ENCODE data around the gene NOXA1. TPM values are rescaled to one million over a fixed set of nuclear protein-coding genes. Genes with fewer than 3 reads are reported as not detected.

The NOXA1 gene
- total and polyA plus RNA-seq, 4 donors: 1.3 to 3.6 (median 2.4) TPM

DNA sequence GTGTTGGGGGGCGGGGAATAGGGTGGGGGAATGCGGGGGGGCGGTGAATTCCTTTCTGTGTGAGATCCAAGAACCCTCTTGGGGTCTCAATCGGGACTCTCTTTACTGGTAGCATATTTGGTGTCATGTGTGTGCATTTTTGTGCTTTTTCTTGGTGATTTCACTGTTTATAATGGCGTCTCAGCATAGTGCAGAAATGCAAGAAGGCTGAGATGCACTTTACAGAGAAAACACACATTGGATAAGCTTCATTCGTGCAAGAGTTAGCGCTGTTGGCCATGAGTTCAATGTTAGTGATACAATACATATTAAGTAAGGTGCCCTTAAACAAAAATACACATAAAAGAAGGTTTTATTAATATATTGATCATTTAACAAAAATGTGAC, 18.7 kb downstream of the NOXA1 start:
- H3K9ac ChIP-seq (ENCODE audit: low read depth in 1 of 2, low read length in 2 of 2): no peak overlapping the region
- peak overlapping the region; percentile 23 to 65 (median 51) for H3K4me3 ChIP-seq (ENCODE audit: low read depth in 1 of 3, low read length in 3 of 3)
- TF ChIP-seq, protein P1, sequence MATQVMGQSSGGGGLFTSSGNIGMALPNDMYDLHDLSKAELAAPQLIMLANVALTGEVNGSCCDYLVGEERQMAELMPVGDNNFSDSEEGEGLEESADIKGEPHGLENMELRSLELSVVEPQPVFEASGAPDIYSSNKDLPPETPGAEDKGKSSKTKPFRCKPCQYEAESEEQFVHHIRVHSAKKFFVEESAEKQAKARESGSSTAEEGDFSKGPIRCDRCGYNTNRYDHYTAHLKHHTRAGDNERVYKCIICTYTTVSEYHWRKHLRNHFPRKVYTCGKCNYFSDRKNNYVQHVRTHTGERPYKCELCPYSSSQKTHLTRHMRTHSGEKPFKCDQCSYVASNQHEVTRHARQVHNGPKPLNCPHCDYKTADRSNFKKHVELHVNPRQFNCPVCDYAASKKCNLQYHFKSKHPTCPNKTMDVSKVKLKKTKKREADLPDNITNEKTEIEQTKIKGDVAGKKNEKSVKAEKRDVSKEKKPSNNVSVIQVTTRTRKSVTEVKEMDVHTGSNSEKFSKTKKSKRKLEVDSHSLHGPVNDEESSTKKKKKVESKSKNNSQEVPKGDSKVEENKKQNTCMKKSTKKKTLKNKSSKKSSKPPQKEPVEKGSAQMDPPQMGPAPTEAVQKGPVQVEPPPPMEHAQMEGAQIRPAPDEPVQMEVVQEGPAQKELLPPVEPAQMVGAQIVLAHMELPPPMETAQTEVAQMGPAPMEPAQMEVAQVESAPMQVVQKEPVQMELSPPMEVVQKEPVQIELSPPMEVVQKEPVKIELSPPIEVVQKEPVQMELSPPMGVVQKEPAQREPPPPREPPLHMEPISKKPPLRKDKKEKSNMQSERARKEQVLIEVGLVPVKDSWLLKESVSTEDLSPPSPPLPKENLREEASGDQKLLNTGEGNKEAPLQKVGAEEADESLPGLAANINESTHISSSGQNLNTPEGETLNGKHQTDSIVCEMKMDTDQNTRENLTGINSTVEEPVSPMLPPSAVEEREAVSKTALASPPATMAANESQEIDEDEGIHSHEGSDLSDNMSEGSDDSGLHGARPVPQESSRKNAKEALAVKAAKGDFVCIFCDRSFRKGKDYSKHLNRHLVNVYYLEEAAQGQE (IDR thresholded peaks at IDR 0.05): no peak
- no peak for TF ChIP-seq NR2F2 (IDR thresholded peaks at IDR 0.05)
- no peak for TF ChIP-seq RAD21 (IDR thresholded peaks at IDR 0.05)
- no peak for TF ChIP-seq HNF4G (IDR thresholded peaks at IDR 0.05)
- TF ChIP-seq, protein P2, sequence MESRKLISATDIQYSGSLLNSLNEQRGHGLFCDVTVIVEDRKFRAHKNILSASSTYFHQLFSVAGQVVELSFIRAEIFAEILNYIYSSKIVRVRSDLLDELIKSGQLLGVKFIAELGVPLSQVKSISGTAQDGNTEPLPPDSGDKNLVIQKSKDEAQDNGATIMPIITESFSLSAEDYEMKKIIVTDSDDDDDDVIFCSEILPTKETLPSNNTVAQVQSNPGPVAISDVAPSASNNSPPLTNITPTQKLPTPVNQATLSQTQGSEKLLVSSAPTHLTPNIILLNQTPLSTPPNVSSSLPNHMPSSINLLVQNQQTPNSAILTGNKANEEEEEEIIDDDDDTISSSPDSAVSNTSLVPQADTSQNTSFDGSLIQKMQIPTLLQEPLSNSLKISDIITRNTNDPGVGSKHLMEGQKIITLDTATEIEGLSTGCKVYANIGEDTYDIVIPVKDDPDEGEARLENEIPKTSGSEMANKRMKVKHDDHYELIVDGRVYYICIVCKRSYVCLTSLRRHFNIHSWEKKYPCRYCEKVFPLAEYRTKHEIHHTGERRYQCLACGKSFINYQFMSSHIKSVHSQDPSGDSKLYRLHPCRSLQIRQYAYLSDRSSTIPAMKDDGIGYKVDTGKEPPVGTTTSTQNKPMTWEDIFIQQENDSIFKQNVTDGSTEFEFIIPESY (IDR thresholded peaks at IDR 0.05): no peak
- TF ChIP-seq YY1 (IDR thresholded peaks at IDR 0.05): no peak
- no peak for TF ChIP-seq RXRA (IDR thresholded peaks at IDR 0.05)
- TF ChIP-seq, protein P3, sequence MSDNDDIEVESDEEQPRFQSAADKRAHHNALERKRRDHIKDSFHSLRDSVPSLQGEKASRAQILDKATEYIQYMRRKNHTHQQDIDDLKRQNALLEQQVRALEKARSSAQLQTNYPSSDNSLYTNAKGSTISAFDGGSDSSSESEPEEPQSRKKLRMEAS (IDR thresholded peaks at IDR 0.05): no peak
- TF ChIP-seq FOXA1 (IDR thresholded peaks at IDR 0.05): no peak
- TF ChIP-seq TAF1 (conservative IDR thresholded peaks at IDR 0.05): no peak
- TF ChIP-seq JUND (IDR thresholded peaks at IDR 0.05): no peak
- TF ChIP-seq EGR1 (IDR thresholded peaks at IDR 0.05; ENCODE audit: low read depth in 2 of 2): no peak
- TF ChIP-seq, protein P4, sequence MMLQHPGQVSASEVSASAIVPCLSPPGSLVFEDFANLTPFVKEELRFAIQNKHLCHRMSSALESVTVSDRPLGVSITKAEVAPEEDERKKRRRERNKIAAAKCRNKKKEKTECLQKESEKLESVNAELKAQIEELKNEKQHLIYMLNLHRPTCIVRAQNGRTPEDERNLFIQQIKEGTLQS (IDR thresholded peaks at IDR 0.05): no peak
- no peak for TF ChIP-seq HNF4A (conservative IDR thresholded peaks at IDR 0.05)
- TF ChIP-seq GABPA (IDR thresholded peaks at IDR 0.05 in 1 of 2, conservative IDR thresholded peaks at IDR 0.05 in 1 of 2): no peak
- no peak for TF ChIP-seq FOXA2 (IDR thresholded peaks at IDR 0.05)
- H3K36me3 ChIP-seq (ENCODE audit: control insufficient read depth in 4 of 4, insufficient read depth in 3 of 4, low read depth in 1 of 4, low read length in 3 of 4): no peaks in the 10 kb centered on the region
- H3K9me3 ChIP-seq (ENCODE audit: control insufficient read depth in 4 of 4, low read length in 3 of 4): no peaks in the 10 kb centered on the region
- H3K4me1 ChIP-seq (ENCODE audit: control insufficient read depth in 4 of 4, insufficient read depth in 4 of 4, low read length in 3 of 4): peaks cover 4 to 14% (median 11%) of the 10 kb centered on the region in 4 donors
- no peak for DNase-seq (ENCODE audit: low spot score)
- H3K27me3 ChIP-seq (ENCODE audit: control insufficient read depth in 4 of 4, insufficient read depth in 4 of 4, low read length in 3 of 4): no peaks in the 10 kb centered on the region
- no peak overlapping the region for H3K27ac ChIP-seq (ENCODE audit: low read depth in 1 of 2, low read length in 2 of 2)
- 9% methylated on average over 7 of the region's 7 CpGs for WGBS

DNA sequence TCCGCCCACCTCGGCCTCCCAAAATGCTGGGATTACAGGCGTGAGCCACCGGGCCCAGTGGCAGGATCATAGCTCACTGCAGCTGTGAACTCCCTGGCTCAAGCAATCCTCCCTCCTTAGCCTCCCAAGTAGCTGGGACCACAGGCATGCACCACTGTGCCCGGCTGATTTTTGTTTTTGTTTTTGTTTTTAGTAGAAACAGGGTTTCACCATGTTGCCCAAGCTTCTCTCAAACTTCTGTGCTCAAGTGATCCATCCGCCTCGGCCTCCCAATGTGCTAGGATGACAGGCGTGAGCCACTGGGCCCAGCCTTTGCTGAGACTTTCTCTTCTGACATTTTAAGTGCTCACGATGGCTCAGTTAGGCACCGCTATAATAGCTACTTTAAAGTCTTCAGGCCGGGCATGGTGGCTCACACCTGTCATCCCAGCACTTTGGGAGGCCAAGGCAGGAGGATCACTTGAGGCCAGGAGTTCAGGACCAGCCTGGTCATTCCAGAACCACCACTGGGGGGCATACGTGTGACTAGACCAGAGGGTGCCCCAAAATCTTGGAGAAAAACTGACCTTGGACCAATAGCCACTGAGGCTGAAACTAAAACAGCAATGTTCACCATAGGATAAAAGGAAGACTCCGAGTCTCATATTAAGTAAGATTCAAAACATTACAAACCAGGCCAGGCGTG, 21.1 kb downstream of the NOXA1 start:
- no peak for DNase-seq (ENCODE audit: low spot score)
- H3K9ac ChIP-seq (ENCODE audit: low read depth in 1 of 2, low read length in 2 of 2): no peak overlapping the region
- H3K27ac ChIP-seq (ENCODE audit: low read depth in 1 of 2, low read length in 2 of 2): no peak overlapping the region
- WGBS: 90% methylated on average over 14 of the region's 14 CpGs
- H3K4me3 ChIP-seq (ENCODE audit: low read depth in 1 of 3, low read length in 3 of 3): no peak overlapping the region
- TF ChIP-seq SP1 (IDR thresholded peaks at IDR 0.05) (no peak), JUND (IDR thresholded peaks at IDR 0.05) (no peak), YY1 (IDR thresholded peaks at IDR 0.05) (no peak), RAD21 (IDR thresholded peaks at IDR 0.05) (no peak), GABPA (IDR thresholded peaks at IDR 0.05 in 1 of 2, conservative IDR thresholded peaks at IDR 0.05 in 1 of 2) (no peak), RXRA (IDR thresholded peaks at IDR 0.05) (no peak), FOXA1 (IDR thresholded peaks at IDR 0.05) (no peak), TAF1 (conservative IDR thresholded peaks at IDR 0.05) (no peak), HNF4A (conservative IDR thresholded peaks at IDR 0.05) (no peak)
- TF ChIP-seq, protein P3 (IDR thresholded peaks at IDR 0.05): no peak
- TF ChIP-seq, protein P2 (IDR thresholded peaks at IDR 0.05): no peak
- peaks cover 0 to 2% (median under 1%) of the 10 kb centered on the region in 4 donors for H3K36me3 ChIP-seq (ENCODE audit: control insufficient read depth in 4 of 4, insufficient read depth in 3 of 4, low read depth in 1 of 4, low read length in 3 of 4)
- no peaks in the 10 kb centered on the region for H3K9me3 ChIP-seq (ENCODE audit: control insufficient read depth in 4 of 4, low read length in 3 of 4)
- peaks cover 4 to 14% (median 12%) of the 10 kb centered on the region in 4 donors for H3K4me1 ChIP-seq (ENCODE audit: control insufficient read depth in 4 of 4, insufficient read depth in 4 of 4, low read length in 3 of 4)
- H3K27me3 ChIP-seq (ENCODE audit: control insufficient read depth in 4 of 4, insufficient read depth in 4 of 4, low read length in 3 of 4): no peaks in the 10 kb centered on the region

All from liver (tissue), 9 donors.